Measurements from ENCODE around the gene SHB. TPM values are rescaled to one million over a fixed set of nuclear protein-coding genes. Genes with fewer than 3 reads are reported as not detected.
A peak's percentile ranks its signal among the peaks of the same experiment; 100 is the strongest.

Gene SHB
- total and polyA plus RNA-seq, 2 donors (not counting 3 experiments of a cell fraction or from before 2014, with no cell fraction given) = 13.4 to 24.9 TPM

- Histone ChIP-seq H3K4me2 (ENCODE audit: insufficient read depth, low read length) (no peak overlapping the region), H3K9ac (replicated peaks; ENCODE audit: extremely low read depth, insufficient read depth, low read length) (no peak overlapping the region), H3K4me1 (ENCODE audit: control insufficient read depth, extremely low read depth, insufficient read depth, low read length) (peaks cover 39% of the 10 kb centered on the region), H3K9me1 (replicated peaks; ENCODE audit: control insufficient read depth, extremely low read depth, insufficient read depth, low read length) (no peaks in the 10 kb centered on the region), H3K27me3 (ENCODE audit: control insufficient read depth in 2 of 2, insufficient read depth in 2 of 2, low read length in 2 of 2) (no peaks in the 10 kb centered on the region), H3K9me3 (replicated peaks; ENCODE audit: control insufficient read depth, insufficient read depth, low read length) (no peaks in the 10 kb centered on the region), H4K20me1 (replicated peaks; ENCODE audit: control insufficient read depth, extremely low read depth, insufficient read depth, low read length) (no peaks in the 10 kb centered on the region), H3K79me2 (ENCODE audit: control insufficient read depth, insufficient read depth, low read length) (no peaks in the 10 kb centered on the region), H3K36me3 (ENCODE audit: control insufficient read depth in 2 of 2, extremely low read depth in 1 of 2, insufficient read depth in 2 of 2, low read length in 2 of 2) (peaks cover 0 to 3% of the 10 kb centered on the region in 2 experiments), H3K4me3 (replicated peaks in 1 of 3; ENCODE audit: insufficient read depth in 1 of 3, low read depth in 1 of 3, low read length in 3 of 3) (no peak overlapping the region), H2AFZ (ENCODE audit: low read depth, low read length) (no peak overlapping the region), H3K27ac (ENCODE audit: insufficient read depth, low read depth, low read length) (no peak overlapping the region)
- CTCF ChIA-PET = interaction anchor here (1.6 kb wide), 1 partner anchor 14 kb away, joined by 7 read pairs; no protein-coding TSS in a partner anchor
- FAIRE-seq (peak; percentile 55), DNase-seq (ENCODE audit: low read depth, low spot score) (peak; percentile 31)
- POLR2A ChIA-PET = no interaction called here
- BruUV-seq (replicated peaks) = no TSS peak
- dilution Hi-C loops (cut with MboI; ENCODE audit: extremely low pct_ligation_motif_present, low sequenced_read_pairs) = no loop called here
- intact Hi-C loops (cut with micrococcal nuclease) = no loop called here
- peak; percentile 37 for TF ChIP-seq MAX (IDR thresholded peaks at IDR 0.05; ENCODE audit: insufficient read depth, insufficient read length)
- TF ChIP-seq POLR2A (IDR thresholded peaks at IDR 0.05; ENCODE audit: low read depth, low read length) = no peak
Measured at GRCh38 chr9:37927132-37927531, 141.9 kb downstream of the SHB start.

GRCh38 chr9:37926737-37927118 lies 142.3 kb downstream of the SHB start:
- FAIRE-seq = no peak
- no peak overlapping the region for H3K9ac ChIP-seq (replicated peaks; ENCODE audit: extremely low read depth, insufficient read depth, low read length)

More at GRCh38 chr9:37926737-37927118, 142.3 kb downstream of the SHB start:
- dilution Hi-C loops (cut with MboI; ENCODE audit: extremely low pct_ligation_motif_present, low sequenced_read_pairs) = no loop called here
- H3K27me3 ChIP-seq (ENCODE audit: control insufficient read depth in 2 of 2, insufficient read depth in 2 of 2, low read length in 2 of 2) = no peaks in the 10 kb centered on the region
- CTCF ChIA-PET = interaction anchor here (1.6 kb wide), 1 partner anchor 14 kb away, joined by 7 read pairs; no protein-coding TSS in a partner anchor
- H3K79me2 ChIP-seq (ENCODE audit: control insufficient read depth, insufficient read depth, low read length) = no peaks in the 10 kb centered on the region
- BruUV-seq (replicated peaks) = no TSS peak
- POLR2A ChIA-PET = no interaction called here
- no peak overlapping the region for H2AFZ ChIP-seq (ENCODE audit: low read depth, low read length)
- peaks cover 39% of the 10 kb centered on the region for H3K4me1 ChIP-seq (ENCODE audit: control insufficient read depth, extremely low read depth, insufficient read depth, low read length)
- intact Hi-C loops (cut with micrococcal nuclease) = no loop called here
- no peaks in the 10 kb centered on the region for H4K20me1 ChIP-seq (replicated peaks; ENCODE audit: control insufficient read depth, extremely low read depth, insufficient read depth, low read length)
- H3K9me1 ChIP-seq (replicated peaks; ENCODE audit: control insufficient read depth, extremely low read depth, insufficient read depth, low read length) = no peaks in the 10 kb centered on the region
- no peak for DNase-seq (ENCODE audit: low read depth, low spot score)
- no peak for TF ChIP-seq GATA2 (IDR thresholded peaks at IDR 0.05; ENCODE audit: insufficient read depth, insufficient read length, low read depth, low read length)
- no peak for TF ChIP-seq POLR2AphosphoS5 (IDR thresholded peaks at IDR 0.05; ENCODE audit: insufficient read depth, low read depth, low read length)
- TF ChIP-seq MYC (IDR thresholded peaks at IDR 0.05; ENCODE audit: low read depth, low read length) = no peak
- TF ChIP-seq FOS (IDR thresholded peaks at IDR 0.05; ENCODE audit: borderline replicate concordance, insufficient read depth, low read length) = no peak
- no peak for TF ChIP-seq JUN (IDR thresholded peaks at IDR 0.05; ENCODE audit: borderline replicate concordance, insufficient read depth, insufficient read length, low read depth)
- TF ChIP-seq CTCF (IDR thresholded peaks at IDR 0.05; ENCODE audit: extremely low read depth in 1 of 2, insufficient read depth in 1 of 2, low read depth in 1 of 2, low read length in 2 of 2) = no peak
- TF ChIP-seq MAX (IDR thresholded peaks at IDR 0.05; ENCODE audit: insufficient read depth, insufficient read length) = no peak
- no peak for TF ChIP-seq EZH2 (IDR thresholded peaks at IDR 0.05; ENCODE audit: borderline replicate concordance, low read depth, low read length, severe bottlenecking)
- TF ChIP-seq POLR2A (IDR thresholded peaks at IDR 0.05; ENCODE audit: low read depth, low read length) = no peak
- H3K4me3 ChIP-seq (replicated peaks in 1 of 3; ENCODE audit: insufficient read depth in 1 of 3, low read depth in 1 of 3, low read length in 3 of 3) = no peak overlapping the region
- no peak overlapping the region for H3K4me2 ChIP-seq (ENCODE audit: insufficient read depth, low read length)
- H3K9me3 ChIP-seq (replicated peaks; ENCODE audit: control insufficient read depth, insufficient read depth, low read length) = no peaks in the 10 kb centered on the region
- H3K36me3 ChIP-seq (ENCODE audit: control insufficient read depth in 2 of 2, extremely low read depth in 1 of 2, insufficient read depth in 2 of 2, low read length in 2 of 2) = peaks cover 0 to 3% of the 10 kb centered on the region in 2 experiments
- no peak overlapping the region for H3K27ac ChIP-seq (ENCODE audit: insufficient read depth, low read depth, low read length)

Data from endothelial cell of umbilical vein (primary cell).